ENCODE measurements around the gene PLCL2.

PLCL2 gene

DNA sequence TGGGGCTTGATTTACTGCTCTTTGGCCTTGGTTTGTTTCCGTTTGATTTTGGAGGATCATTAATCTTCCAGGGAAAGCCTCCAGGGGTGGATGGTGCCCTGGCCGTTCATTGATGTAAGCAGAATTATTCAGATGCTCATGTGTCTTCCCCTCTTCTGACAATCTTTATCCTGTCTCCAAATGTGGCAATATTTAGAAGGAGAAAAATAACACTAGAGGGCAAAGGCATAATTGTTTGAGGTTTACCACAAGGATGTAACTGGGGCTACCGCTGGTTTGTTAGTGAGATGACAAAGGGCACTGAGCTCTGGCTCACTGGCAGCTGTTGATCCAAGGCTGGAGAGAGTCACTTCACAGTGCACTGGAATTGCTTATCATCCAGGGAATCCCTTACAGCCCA lies 18.2 kb upstream of the PLCL2 start:
- DNase-seq: no peak

DNA sequence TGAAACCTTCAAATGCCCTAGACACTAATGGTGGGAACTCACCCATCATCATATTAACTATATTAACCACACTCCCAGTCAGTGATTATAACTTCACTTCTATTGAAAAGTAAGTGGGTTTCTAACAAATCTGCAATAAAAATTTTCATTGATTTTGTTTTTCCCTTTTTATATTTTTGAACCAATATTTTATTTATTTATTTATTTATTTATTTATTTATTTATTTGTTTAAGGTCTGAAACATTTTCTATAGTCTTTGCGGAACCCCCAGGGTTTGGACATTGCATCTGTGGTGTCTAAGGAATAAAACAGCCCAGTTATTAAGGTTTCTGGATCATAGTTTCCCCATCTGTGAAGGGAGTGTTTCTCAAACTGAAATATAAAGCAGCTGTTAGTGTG lies 16.2 kb upstream of the PLCL2 start:
- DNase-seq: no peak

DNA sequence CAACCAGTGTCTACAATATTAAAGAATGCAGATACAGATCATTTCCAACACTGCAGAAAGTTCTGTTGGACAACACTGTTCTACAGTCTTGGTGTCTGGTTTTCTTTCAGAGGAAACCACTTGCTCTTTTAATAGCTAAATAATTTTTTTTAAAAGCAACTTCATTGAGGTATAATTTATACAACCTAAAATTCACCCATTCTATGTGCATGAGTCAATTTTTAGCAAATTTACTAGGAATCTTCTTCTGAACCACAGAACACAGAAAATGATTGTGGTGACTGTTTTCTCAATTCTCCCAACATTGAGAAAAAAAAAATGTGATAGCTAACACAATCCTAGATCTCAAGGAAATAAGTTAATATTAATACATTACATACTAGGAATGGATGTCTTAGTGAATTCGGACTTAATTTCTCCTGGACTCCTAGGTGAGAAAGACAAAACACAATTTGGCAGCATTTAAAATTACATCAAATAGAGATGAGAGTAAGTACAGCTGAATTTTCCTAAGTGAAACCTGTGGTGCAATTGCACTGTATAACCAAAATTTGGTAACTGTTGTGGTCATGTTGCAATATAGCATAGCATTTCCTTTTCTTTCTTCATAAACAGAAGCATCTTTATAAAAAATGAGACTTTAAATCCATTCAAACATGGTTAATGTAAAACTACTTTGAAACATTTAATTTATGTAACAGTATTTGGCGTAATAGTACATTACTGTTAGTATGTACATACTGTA lies 15.3 kb upstream of the PLCL2 start:
- no peak for DNase-seq

DNA sequence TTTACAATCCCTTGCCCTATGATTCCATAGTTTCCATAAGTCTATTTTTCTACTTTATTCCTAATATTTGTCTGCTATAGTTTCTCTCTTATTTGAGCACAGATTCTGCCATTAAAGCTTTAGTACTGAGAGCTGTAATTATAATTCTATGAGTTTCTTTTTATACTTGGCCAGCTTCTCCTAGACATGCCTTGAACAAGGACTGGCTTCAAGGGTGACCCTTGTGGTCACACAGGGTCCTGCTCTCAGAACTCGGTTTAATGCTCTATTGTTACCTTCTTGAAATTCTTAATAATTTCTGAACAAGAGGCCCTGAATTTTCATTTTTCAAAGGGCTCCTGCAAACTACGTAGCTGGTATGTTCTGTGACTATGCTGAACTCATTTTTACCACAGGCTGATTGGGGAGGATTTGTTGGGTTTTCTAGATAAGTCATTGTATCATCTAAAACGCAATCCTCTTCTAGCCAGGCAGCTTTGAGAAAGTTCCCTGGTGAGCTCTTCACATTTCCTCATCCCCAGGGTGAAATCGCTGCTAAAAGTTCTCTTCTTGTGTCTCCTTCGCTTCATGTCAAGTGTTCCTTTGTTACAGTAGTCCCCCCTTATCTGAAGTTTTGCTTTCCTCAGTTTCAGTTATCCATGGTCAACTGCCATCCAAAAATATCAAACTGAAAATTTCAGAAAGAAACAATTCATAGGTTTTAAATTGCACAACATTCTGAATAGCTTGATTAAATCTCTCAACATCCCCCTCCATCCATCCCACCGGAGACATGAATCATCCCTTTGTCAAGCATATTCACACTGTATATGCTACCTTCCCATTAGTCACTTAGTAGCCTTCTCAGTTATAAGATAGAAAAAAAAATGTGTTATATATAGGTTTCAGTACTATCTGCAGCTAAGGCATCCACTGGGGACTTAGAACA lies 12.6 kb upstream of the PLCL2 start:
- no peak for DNase-seq

DNA sequence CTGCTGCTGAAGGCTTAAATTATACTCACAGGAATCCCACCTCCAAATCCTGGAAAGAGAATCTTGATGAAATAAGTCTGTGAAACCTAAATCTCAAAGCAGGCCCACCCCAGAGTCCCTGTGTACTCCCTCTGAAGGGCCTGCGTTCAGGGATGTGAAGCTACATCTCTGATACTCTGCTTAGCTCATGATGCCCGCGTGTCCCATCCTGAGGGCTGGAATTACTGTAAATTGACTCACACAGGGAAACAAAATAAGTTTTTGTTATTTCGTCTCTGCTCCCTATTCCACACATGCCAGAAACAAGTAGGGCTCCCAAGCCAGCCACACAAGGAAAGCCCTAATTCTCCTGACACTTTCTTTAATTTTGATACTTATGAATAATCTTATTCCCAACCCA lies 10.9 kb upstream of the PLCL2 start:
- no peak for DNase-seq

DNA sequence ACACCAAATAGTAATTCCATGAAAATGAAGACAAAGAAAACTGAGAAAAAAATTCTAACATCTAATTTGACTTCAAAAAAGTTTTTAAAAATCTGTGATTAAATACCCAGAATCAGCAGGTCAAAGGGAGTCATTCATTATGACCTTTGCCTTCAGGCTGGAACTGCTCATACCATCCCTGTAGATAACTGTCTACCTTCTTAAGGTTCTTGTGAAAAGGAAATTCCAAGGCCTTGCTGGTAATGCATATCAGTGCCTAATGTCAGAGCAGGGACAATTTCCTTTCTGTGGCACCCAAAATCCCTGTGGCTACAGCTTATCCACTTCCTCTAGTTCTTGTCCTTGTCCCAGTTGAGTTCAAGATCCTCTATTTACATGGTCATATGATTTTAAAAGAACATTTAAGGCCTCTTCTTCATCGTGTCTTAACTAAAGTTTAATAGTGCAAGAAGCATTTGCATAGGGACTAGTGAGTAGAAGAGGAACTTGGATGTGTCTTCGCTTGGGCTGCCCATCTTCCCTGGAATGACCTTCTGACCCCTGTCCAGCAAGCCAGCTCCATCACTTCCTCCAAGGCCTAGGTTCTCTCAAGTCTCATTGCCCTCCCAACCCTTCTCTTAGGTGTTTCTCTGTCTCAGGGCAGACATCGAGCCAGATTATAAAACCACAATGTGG lies 8.7 kb upstream of the PLCL2 start:
- no peak for DNase-seq

DNA sequence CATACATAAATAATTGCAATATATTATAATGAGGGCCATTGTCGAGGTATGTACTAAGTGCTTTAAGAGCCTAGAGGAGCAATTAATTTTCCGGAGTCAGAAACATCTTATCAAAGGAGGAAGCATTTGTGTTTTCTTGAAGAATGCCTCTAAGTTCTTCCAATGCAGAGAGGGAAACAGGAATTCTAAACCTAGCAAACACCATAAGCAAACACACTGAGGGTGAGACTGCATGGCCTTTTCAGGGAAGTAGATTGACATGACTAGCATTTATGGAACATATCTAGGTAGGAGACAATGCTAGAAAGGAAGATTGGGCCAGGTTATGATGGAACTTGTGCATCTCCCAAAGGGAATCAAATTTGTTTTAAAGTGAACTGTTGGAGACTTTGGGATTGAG lies 7.2 kb upstream of the PLCL2 start:
- no peak for DNase-seq

DNA sequence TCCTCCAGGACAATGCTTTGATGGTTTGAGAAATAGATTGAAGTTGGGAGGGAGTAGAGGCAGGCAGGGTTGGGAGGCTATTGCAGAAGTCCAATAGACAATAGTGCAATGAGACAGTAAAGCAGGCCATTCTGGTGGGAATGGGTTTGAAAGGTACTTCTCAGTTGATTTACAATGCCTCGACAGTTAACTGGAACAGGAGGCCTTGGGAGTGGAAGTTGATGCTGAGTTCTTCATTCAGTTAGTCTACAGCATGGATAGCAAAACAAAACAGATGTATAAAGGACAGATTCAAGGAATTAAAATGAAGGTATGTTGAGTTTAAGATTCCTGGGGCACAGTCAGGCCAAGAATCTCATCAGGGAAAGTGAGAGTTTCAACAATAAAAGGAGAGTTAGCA lies 6.8 kb upstream of the PLCL2 start:
- DNase-seq: no peak

DNA sequence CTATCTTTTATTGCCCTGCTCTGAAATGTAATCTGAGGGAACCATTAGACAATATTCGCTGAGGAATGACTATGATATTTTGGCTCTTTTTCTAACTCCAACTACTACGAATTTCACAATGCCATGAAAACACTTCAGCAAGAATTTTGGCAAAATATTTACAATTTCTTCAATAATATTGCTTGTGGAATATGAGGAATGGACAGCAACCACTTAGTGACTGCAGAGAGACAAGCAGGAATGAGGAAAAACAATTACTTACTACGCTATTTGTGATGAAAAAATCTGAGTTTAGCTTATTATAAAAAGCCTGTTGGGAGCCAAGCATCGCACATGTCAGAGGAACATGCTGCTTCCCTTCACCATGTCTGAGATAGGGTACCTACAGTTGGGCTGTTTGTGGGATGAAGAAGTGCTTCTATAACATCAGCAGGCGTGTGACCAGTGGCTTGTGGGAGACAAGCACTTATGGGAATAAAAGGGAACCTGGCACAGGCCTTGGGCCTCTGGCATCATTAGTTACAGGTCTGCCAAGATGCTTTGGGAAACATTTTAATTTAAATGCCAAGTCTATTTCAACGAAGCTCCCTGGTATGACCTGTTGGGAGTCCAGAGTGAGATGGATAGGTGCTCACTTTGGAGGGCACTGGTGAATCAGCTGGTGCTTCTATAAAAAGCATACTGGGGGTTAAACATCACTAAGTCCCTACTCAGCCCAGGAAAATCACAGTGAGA lies 2.7 kb upstream of the PLCL2 start:
- DNase-seq: no peak

DNA sequence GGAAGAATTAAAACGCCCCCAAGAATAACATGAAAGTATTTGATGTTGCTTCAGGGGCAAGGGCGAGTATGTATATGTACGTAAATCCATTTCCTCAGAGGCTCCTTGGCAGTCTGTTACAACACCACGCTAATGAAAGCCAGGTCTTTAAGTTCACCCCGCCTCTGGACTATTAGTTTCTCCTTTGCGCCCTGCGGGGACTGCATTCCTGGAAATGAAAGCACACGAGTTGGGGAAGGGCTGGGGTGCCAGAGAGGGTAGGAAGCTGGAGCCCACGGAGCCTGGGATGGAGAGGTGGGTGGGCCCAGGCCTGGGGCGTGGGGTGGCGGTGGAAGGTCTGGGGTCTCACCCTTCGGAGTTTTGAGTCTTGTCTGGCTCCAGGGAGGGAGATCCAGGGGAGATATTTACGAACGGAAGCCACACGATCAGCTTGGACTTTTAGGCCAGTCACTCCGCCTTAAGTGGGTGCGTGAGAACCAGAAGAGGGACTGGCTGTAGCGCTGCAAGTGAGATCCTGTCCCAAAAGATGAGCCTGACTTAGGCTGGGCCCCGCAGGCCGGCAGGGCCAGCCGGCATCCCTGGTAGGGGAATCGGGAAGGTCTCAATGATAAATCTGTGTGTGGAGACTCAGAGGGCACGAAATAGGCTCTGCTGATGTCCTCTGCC lies 1.6 kb upstream of the PLCL2 start:
- no peak for DNase-seq

DNA sequence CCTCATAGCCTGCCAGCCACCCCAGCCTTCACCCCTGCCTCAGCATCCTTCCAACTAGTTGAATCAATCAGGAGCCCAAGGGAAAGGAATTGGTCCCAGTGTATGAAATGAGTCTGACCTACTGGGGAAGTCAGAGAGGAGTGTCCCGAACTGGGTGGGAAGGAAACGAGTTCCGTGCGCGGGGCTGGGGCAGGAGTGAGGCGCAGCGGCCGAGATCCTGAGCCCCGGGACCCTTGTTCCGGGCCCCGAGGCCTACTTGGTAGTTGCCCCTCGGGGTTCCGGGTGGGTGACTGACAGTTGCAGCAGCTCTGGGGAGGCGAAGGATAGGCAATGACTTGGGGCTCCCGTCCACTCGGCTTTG lies 1.1 kb upstream of the PLCL2 start:
- DNase-seq: no peak

DNA sequence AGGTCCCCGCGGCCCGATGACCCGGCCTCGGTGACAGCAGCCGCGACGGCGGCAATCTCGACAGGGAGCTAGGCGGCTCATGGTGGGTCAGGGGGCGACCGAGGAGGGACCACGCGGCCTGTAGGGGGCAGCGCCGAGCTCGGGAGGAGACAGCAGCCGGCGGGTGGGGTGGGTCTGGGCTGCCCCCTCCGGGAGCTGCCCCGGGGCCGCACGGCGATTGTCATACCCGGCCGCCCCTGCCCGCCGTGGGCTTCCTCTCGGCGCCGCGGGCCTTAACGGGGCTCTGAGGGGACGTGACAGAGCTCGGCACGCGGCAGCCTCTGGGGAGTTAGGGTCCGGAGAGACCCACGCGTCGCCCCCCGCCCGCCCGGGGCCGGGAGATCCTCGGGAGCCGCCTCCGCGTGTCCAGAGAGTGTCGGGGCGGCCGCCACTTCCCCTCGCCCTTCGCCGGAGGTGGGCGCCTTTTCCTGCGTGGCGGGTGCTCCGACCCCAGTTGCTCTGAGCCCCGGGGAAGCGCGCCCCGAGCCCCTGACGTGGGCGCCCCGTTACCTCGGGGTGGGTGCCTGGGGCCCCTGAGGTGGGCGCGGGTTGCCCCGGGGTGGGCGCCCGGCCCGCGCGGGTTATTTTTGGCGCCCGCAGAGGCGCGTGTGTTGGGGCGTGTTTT lies 539 bp upstream of the PLCL2 start:
- peak; percentile 79 for DNase-seq

DNA sequence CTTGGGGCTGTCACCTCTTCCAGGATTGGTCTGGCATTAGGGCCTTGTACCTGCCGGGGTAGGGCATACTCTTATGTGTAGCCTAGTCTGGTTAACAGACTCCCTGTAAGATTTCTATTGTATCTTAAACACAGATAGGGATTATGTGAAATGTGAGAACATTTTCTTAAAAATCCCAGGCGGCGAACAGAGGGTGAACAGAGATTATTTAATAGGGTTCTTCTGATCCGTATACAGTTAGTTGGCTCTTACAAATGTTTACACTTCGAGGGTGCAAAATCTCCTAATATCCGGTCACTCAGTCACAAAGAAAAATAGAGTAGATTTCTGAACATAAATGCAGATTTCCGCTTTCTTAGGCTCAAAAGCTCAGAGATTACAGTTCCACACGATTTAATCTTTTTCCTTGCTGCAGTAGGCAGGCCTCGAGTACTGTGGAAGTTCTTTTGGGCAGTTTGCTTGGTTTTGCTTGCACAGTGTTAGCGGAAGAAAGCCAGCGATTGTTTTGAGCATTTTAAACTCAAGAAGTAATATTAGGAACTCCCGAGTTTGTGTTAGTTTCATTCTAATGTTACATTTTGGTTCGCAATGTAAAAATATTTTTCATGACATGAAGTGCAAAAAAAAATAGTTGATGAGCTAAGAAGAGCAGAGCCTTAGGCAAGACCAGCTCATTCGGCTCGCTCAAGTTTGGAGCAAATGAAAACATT lies 993 bp downstream of the PLCL2 start:
- DNase-seq: no peak

DNA sequence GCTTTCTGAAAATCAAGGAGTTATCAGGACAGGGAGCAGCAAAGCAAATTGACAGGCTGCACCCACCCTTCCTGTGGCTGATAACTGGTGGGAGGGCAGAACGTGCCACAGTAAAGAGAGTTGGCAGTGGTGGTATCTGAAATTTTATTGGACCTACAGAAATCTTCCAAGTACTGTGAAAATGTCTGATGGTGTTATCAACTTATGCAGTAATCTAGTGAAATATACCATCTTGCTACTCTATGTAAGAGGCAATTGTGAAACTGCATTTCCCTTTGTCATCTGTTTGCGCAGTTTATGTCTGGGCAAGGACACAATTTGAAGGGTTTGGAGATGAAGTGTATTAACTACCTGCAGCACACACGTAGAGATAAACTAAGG lies 1.5 kb downstream of the PLCL2 start:
- DNase-seq: peak; percentile 22

DNA sequence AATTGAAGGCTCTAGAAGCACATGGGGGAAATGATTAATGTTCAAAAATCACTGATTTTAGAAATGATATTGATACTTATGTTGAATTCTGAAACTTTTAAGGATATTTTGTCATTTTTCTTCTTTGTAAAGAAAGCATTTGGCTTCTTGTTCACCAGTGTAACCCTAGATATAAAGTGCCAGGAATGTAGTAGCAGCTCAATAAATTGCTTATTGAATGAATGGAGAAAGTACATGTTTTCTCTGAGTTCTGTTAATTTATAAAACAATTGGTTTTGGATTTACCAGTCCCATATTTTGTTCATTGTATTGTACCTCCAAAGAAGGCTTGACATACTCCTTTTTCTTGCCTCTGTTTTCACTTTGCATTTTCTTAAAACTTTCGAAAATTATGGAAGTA lies 2.4 kb downstream of the PLCL2 start:
- no peak for DNase-seq

DNA sequence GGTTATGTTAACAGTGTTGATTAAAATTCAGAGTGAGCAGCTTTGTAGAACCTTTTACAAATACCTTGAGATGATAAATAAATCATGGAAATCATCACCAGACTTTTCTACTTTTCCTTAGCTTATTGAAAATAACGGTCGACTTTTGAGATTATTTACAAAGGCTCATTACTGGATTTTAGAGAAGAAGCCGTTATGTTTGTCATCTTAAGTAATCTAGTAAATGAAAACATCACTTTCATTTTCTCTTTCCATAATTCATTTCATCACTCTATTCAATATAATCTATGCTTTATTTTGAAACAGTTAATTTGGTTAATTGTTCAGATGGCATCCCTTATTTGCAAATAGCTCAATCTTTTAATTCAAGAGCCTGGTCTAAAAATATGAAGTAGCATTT lies 3.6 kb downstream of the PLCL2 start:
- DNase-seq: no peak

DNA sequence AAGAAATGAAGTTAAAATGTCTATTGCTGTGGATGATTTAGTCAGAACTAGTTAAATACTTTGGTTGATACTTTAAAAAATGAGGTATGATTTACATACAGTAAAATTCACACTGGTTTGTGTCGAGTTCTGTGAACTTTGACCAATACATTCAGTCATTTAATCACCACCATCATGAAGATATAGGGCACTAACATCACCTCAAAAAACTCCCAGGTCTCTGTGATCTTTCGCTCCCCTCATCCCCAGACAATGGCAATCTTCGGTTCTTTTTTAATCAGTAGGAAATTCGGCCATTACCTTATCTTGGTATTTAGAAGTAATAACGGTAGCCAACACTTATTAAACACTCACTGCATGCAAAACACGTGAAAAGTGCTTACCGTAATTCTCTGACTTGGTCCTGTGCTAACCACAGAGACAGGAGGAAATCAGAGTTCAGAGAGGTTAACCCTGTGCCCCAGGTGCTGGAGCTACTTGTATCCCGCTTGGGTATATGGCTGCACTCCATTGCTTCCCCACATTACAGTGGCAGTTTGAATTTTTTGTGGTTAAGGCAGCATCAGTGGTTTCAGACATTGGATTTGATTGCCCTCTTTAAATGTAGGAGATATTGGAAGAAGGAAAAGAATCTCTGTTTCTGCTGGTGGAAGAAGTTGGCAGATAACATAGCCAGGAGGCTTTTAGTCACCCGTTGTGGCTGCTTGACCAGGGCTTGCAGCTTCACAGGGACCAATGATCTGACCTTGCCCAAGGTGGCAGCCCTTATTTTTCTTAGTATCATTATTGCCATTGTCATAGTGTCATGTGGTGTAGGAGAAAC lies 4.2 kb downstream of the PLCL2 start:
- DNase-seq: peak; percentile 58

DNA sequence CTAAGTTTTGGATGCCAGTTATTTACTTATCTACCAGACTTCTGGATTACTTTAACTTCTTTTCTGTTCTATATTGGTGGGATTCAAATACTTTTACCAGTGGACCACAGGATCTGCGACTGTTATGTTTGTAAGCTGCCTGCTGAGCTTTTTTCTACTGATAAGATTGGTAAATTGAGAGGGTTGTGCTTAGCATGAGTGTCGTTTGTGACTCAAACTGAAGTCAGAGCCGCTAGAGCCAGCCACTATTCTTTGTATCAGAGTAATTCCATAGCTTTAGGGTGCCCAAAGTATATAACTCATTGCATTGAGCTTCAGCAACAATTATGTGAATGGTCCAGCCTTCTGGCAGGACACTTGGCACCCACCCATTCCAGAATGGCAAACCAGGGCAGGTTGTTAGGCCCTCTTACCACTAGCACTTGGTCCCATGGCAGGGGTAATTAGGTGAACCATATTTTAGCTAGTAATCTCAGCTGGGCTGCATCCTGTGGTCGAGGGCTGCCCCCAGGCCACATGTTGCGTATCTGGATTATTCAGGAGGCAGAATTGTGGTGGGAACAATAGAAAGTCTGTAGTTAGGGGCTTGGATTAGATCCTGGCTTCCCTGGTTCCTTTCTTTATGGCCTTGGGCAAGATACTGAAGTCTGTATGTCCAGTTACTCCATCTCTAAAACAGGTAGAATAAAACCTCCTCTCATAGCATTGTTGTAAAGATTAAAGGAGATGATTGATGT lies 6.0 kb downstream of the PLCL2 start:
- DNase-seq: no peak

DNA sequence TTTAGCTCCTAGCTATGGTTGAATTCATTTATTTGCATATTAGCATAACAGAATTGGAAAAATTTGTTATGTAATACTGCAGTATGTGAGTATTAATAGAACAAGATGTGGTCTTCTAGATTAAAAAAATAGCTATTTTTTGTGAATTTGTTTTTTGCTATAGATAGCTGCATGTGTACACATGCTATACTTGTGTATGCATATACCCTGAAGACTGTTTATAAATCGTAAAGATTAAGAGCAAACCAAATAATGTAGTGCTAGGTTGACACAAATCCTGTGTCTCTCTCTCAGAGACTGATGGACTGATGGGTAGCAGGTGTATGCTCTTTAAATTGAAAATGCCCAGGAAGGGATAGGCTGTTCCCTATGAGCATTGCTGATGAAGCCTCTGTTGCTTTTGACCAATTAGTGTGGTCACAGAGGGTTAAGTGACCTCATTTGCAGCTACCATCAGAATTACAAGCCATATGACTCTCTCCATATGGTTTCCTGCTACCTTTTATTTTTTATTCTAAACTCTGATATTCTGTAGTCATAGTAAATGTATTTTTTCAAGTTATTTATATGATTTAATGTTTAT lies 9.0 kb downstream of the PLCL2 start:
- DNase-seq: no peak

All from activated CD4-positive, alpha-beta T cell treated with anti-CD3 and anti-CD28 coated beads, Interleukin-2, Interleukin-6, amounts not matched to agents 100 ng/mL and 50 ng/mL, durations not matched to agents 16 hours and 8 hours (primary cell).